Transverse colon (tissue), 4 donors: ENCODE measurements around the gene ZNF334. TPM values are rescaled to one million over a fixed set of nuclear protein-coding genes. Genes with fewer than 3 reads are reported as not detected.

ENCODE experiments used
- DNase-seq: peaks from one replicate; pipeline ENCODE4 v3.0.0-alpha.2; 2019
- H3K27ac ChIP-seq, 4 donors: fragments of 200-600 bp; sonication (generic); 2 replicates each; pipeline ENCODE4 v1.5.1; 2016 to 2018; ENCODE audit warnings: inconsistent platforms in 4 of 4
- H3K27me3 ChIP-seq: fragments of 200-600 bp; sonication (generic); 2 replicates; pipeline ENCODE4 v1.5.1; 2017; ENCODE audit warnings: inconsistent platforms
- H3K36me3 ChIP-seq, 4 donors: fragments of 200-600 bp; sonication (generic); 2 replicates each; pipeline ENCODE4 v1.5.1; 2017 to 2019; ENCODE audit warnings: inconsistent platforms in 4 of 4
- H3K4me1 ChIP-seq, 4 donors: fragments of 200-600 bp; sonication (generic); 2 replicates each; pipeline ENCODE4 v1.5.1; 2017 to 2020; ENCODE audit warnings: inconsistent platforms in 4 of 4
- H3K4me3 ChIP-seq, 4 donors: fragments of 200-600 bp; sonication (generic); 1 replicate in 1 of 4; 2 replicates in 3 of 4; pipeline versions ENCODE4 v1.5.1 to v1.6.1; 2017 to 2019; ENCODE audit warnings: inconsistent platforms in 4 of 4
- H3K9me3 ChIP-seq, 2 donors: fragments of 200-600 bp; sonication (generic); 2 replicates each; pipeline ENCODE4 v1.5.1; 2017 to 2019; ENCODE audit warnings: inconsistent platforms in 2 of 2
- EP300 ChIP-seq: sonication (generic); formaldehyde crosslinking; IDR thresholded peaks from one replicate; pipeline ENCODE4 v1.6.1; 2017; ENCODE audit warnings: antibody characterized with exemption, low read depth
- POLR2A ChIP-seq: fragments of 450-650 bp; IDR thresholded peaks from one replicate; pipeline ENCODE4 v1.6.1; 2016; ENCODE audit warnings: antibody characterized with exemption, mild to moderate bottlenecking, moderate library complexity
- POLR2AphosphoS5 ChIP-seq, 3 donors: sonication (generic); formaldehyde crosslinking; IDR thresholded peaks; one replicate each; pipeline ENCODE4 v1.6.1; 2016; ENCODE audit warnings: antibody characterized with exemption in 3 of 3
- WGBS, 2 donors: methylation state at CpG; one replicate each; pipeline ENCODE4 v1.1.5; 2018; ENCODE audit warnings: low coverage in 1 of 2; 5-methylcytosine and 5-hydroxymethylcytosine counted together
- in situ Hi-C, 4 donors: fragments of 200-750 bp; cut with MboI; loops; one replicate each; pipeline versions ENCODE4 v1.15.0 to v1.15.1; 2017; ENCODE audit warnings: low sequenced_read_pairs in 3 of 4, low pct_ligation_motif_present in 1 of 4, low pct_unique_long_range_greater_than_20kb in 1 of 4
- intact Hi-C: fragments of 100-400 bp; cut with DNase I; formaldehyde crosslinking; loops from one replicate; pipeline ENCODE4 v1.15.1; 2023; ENCODE audit warnings: low total_unique reads
- total RNA-seq, 4 donors: library from RNA; depleted of rRNA; stranded (reverse); fragments of >200 nt; gene quantifications; one replicate each; pipeline ENCODE4 v1.1.0, GENCODE V29; 2016
- TF ChIP-seq, protein P1 (sequence below), 5 experiments: fragments of 200-600 bp in 3 of 5; fragments of 450-650 bp in 2 of 5; sonication (generic) in 3 of 5; IDR thresholded peaks; 1 replicate in 2 of 5; 2 replicates in 3 of 5; pipeline ENCODE4 v1.5.1; 2016 to 2017; ENCODE audit warnings: antibody characterized with exemption in 5 of 5, inconsistent platforms in 3 of 5, mild to moderate bottlenecking in 2 of 5, moderate library complexity in 1 of 5

The ZNF334 gene
- total RNA-seq, 4 donors from 2014 or later = 1.9 to 7.1 (median 4.7) TPM

DNA sequence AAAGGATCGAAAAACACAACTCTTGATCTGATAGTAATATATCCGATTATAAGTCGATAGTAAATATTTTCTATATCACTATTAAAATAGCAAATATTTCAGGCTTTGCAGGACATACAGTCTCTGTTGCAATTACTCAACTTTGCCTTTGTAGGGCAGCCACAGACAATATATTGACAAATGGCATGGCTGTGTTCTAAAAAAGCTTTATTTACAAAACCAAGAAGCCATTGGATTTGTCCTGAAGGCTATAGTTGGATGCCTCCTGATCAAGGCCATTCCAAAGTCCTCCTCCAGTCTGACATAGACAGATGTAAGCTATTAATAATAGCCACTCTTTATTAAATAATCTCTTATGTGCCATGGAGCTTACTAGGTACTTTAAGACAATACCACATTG lies 31.2 kb upstream of the ZNF334 start:
- Histone ChIP-seq H3K4me1 (peaks cover 0 to 3% (median 0%) of the 10 kb centered on the region in 4 donors), H3K36me3 (no peaks in the 10 kb centered on the region), H3K9me3 (no peaks in the 10 kb centered on the region), H3K27me3 (peaks cover 3% of the 10 kb centered on the region), H3K27ac (no peak overlapping the region), H3K4me3 (no peak overlapping the region)
- in situ Hi-C loops (no loop called here), intact Hi-C loops (no loop called here)
- DNase-seq = no peak
- TF ChIP-seq, protein P1, sequence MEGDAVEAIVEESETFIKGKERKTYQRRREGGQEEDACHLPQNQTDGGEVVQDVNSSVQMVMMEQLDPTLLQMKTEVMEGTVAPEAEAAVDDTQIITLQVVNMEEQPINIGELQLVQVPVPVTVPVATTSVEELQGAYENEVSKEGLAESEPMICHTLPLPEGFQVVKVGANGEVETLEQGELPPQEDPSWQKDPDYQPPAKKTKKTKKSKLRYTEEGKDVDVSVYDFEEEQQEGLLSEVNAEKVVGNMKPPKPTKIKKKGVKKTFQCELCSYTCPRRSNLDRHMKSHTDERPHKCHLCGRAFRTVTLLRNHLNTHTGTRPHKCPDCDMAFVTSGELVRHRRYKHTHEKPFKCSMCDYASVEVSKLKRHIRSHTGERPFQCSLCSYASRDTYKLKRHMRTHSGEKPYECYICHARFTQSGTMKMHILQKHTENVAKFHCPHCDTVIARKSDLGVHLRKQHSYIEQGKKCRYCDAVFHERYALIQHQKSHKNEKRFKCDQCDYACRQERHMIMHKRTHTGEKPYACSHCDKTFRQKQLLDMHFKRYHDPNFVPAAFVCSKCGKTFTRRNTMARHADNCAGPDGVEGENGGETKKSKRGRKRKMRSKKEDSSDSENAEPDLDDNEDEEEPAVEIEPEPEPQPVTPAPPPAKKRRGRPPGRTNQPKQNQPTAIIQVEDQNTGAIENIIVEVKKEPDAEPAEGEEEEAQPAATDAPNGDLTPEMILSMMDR (IDR thresholded peaks at IDR 0.05) = no peak
- TF ChIP-seq POLR2AphosphoS5 (IDR thresholded peaks at IDR 0.05) = no peak
- TF ChIP-seq EP300 = no peak
- no peak for TF ChIP-seq POLR2A
- WGBS, 2 donors = 91 to 94% methylated on average over 3 of the region's 3 CpGs

DNA sequence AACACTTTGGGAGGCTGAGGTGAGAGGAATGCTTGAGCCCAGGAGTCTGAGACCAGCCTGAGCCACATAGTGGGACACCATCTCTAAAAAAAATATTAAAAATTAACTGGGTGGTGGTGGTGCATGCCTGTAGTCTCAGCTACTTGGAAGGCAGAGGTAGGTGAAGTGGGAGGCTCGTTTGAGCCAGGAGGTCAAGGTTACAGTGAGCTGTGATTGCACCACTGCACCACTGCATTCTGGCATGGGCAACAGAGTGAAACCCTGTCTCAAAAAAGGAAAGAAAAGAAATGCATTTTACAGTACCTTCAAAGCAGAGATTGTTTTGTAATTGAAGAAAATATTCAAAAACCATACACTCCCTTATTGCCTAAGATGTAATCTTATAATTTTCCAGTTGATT lies 30.6 kb upstream of the ZNF334 start:
- Histone ChIP-seq H3K4me1 (peaks cover 0 to 3% (median 0%) of the 10 kb centered on the region in 4 donors), H3K9me3 (no peaks in the 10 kb centered on the region), H3K27me3 (peaks cover 6% of the 10 kb centered on the region), H3K4me3 (no peak overlapping the region), H3K36me3 (no peaks in the 10 kb centered on the region), H3K27ac (no peak overlapping the region)
- TF ChIP-seq POLR2A (no peak), EP300 (no peak), POLR2AphosphoS5 (IDR thresholded peaks at IDR 0.05) (no peak)
- TF ChIP-seq, protein P1 (IDR thresholded peaks at IDR 0.05) = no peak
- WGBS, 2 donors = 0 to 30% methylated on average over 1 of the region's 1 CpG
- intact Hi-C loops (no loop called here), in situ Hi-C loops (no loop called here)
- DNase-seq = no peak

DNA sequence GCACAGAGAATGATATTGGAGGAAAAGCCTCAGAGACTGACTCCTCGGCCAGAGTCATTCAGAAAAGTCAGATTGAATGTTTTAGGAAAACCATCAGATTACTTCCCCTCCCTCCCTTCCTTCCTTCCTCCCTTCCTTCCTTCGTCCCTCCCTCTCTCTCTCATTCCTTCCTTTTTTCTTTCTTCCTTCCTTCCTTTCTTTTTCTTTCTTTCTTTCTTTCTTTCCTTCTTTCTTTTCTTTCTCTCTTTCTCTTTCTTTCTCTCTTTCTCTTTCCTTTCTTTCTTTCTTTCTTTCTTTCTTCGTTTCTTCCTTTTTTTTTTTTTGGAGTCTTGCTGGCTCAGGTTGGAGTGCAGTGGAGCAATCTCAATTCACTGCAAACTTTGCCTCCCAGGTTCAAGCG lies 29.7 kb upstream of the ZNF334 start:
- no peak overlapping the region for H3K27ac ChIP-seq
- in situ Hi-C loops = no loop called here
- 67 to 94% methylated on average over 3 to 4 of the region's 4 CpGs for WGBS, 2 donors

DNA sequence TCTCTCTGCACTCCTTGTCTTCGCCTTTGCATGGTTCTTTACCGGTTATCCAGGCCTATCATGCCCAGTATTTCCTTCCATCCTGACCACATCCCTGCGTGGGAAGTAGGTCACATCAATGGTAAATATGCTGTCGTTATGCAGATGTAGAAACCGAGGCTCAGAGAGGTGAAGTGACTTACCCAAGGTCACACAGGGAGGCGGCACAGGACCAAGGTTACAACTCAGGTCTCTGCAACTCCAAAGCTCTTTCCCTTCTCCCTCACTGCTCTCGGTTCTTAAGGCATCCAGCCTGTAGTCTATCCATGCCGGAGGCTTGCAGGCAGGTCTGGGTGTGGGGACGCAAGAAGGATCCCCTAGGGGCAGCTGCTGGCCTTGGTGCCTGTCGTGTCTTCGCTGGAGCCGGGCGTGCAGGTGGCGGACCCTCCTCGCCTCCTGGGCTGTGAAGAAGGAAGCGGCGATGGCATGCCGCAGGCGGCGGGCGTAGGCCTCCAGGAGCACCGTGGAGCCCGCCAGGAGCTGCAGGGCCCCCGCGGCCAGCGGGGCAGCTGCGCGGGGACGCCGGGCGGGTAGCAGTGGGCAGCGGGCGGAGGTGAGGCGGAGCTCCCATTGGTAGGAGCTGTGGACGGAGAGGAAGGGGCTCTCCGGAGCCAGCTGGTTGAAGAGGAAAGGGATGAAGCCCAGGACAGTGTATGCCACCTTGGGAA lies 28.0 kb upstream of the ZNF334 start:
- 79 to 80% methylated on average over 15 to 36 of the region's 36 CpGs for WGBS, 2 donors
- Histone ChIP-seq H3K9me3 (no peaks in the 10 kb centered on the region), H3K27ac (no peak overlapping the region), H3K4me3 (no peak overlapping the region), H3K4me1 (peaks cover 0 to 3% (median 0%) of the 10 kb centered on the region in 4 donors), H3K27me3 (peaks cover 13% of the 10 kb centered on the region), H3K36me3 (no peaks in the 10 kb centered on the region)
- DNase-seq = no peak
- in situ Hi-C loops (no loop called here), intact Hi-C loops (no loop called here)
- TF ChIP-seq, protein P1 (IDR thresholded peaks at IDR 0.05) = no peak
- no peak for TF ChIP-seq POLR2AphosphoS5 (IDR thresholded peaks at IDR 0.05)
- TF ChIP-seq POLR2A = no peak
- TF ChIP-seq EP300 = no peak

More for the DNA sequence above, 29.7 kb upstream of the ZNF334 start:
- DNase-seq = no peak
- no peak for TF ChIP-seq POLR2AphosphoS5 (IDR thresholded peaks at IDR 0.05)
- Histone ChIP-seq H3K9me3 (no peaks in the 10 kb centered on the region), H3K27me3 (peaks cover 13% of the 10 kb centered on the region), H3K4me3 (no peak overlapping the region), H3K36me3 (no peaks in the 10 kb centered on the region), H3K4me1 (peaks cover 0 to 3% (median 0%) of the 10 kb centered on the region in 4 donors)
- intact Hi-C loops = no loop called here

DNA sequence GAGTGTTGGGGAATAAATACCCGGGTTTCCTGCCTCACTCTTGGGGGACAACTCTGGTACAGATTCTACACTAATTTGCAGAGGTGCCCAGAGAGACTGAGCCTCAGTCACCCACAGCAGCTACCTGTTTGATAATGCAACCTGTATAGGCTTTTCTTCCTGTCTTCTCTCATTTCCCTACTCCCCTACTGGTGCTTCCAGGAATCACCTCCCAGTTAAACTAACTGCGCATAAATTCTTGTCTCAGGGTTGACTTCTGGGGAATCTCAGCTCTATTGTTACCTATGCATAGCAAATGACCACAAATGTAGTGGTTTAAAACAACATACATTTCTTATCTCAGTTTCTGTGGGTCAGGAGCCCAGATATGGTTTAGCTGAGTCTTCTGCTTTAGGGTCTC lies 25.8 kb upstream of the ZNF334 start:
- in situ Hi-C loops (no loop called here), intact Hi-C loops (no loop called here)
- Histone ChIP-seq H3K9me3 (no peaks in the 10 kb centered on the region), H3K4me3 (no peak overlapping the region), H3K27ac (no peak overlapping the region), H3K27me3 (peaks cover 13% of the 10 kb centered on the region), H3K36me3 (no peaks in the 10 kb centered on the region), H3K4me1 (peaks cover 0 to 3% (median 0%) of the 10 kb centered on the region in 4 donors)
- WGBS, 2 donors = 86 to 100% methylated on average over 1 to 2 of the region's 2 CpGs
- TF ChIP-seq EP300 = no peak
- TF ChIP-seq POLR2AphosphoS5 (IDR thresholded peaks at IDR 0.05) = no peak
- TF ChIP-seq, protein P1 (IDR thresholded peaks at IDR 0.05) = no peak
- no peak for TF ChIP-seq POLR2A
- DNase-seq = no peak
